ENCODE results near the gene MS4A4A.

DNA sequence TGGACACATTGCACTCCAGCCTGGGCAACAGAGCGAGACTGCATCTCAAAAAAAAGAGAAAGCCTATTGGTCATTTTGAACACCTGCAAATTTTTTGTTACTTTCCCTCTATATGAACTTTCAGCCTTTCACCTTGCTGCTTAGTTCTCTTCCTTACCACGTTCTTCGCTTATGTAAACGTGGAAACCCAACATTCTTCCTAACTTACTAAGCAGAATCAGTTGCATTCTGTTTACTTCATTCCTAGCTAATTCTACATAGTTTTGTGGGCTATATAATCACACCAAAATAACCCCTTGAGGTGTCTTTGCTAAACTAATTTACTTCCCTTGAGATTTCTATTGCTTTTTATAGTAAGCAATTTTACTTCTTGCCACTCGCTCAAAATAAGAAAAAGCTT is 23.2 kb downstream of the MS4A4A start:
- TF ChIP-seq, protein P1, sequence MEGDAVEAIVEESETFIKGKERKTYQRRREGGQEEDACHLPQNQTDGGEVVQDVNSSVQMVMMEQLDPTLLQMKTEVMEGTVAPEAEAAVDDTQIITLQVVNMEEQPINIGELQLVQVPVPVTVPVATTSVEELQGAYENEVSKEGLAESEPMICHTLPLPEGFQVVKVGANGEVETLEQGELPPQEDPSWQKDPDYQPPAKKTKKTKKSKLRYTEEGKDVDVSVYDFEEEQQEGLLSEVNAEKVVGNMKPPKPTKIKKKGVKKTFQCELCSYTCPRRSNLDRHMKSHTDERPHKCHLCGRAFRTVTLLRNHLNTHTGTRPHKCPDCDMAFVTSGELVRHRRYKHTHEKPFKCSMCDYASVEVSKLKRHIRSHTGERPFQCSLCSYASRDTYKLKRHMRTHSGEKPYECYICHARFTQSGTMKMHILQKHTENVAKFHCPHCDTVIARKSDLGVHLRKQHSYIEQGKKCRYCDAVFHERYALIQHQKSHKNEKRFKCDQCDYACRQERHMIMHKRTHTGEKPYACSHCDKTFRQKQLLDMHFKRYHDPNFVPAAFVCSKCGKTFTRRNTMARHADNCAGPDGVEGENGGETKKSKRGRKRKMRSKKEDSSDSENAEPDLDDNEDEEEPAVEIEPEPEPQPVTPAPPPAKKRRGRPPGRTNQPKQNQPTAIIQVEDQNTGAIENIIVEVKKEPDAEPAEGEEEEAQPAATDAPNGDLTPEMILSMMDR (IDR thresholded peaks at IDR 0.05), result no peak
- no peak for TF ChIP-seq POLR2A (IDR thresholded peaks at IDR 0.05)
